Left lung (tissue), 10 donors: ENCODE results near the gene TMED10. TPM values are rescaled to one million over a fixed set of nuclear protein-coding genes. Genes with fewer than 3 reads are reported as not detected.
A peak's percentile ranks its signal among the peaks of the same experiment; 100 is the strongest.

ENCODE experiments used
- ATAC-seq: fragments of 200-7000 bp; cut with Tn5 transposase; one replicate; pipeline ENCODE4 v1.9.1; 2020; ENCODE audit warnings: moderate library complexity
- DNase-seq, 4 donors: peaks; one replicate each; pipeline ENCODE4 v3.0.0-alpha.2; 2013 to 2020
- H3K27ac ChIP-seq, 2 donors: fragments of 200-600 bp; sonication (generic) in 1 of 2; one replicate each; pipeline versions ENCODE4 v1.5.0 to v1.8.0; 2020 to 2021
- H3K27me3 ChIP-seq, 2 donors: fragments of 200-600 bp; sonication (generic) in 1 of 2; one replicate each; pipeline versions ENCODE4 v1.5.0 to v1.8.0; 2020 to 2021
- H3K36me3 ChIP-seq, 2 donors: fragments of 200-600 bp; sonication (generic) in 1 of 2; one replicate each; pipeline versions ENCODE4 v1.5.0 to v1.8.0; 2020 to 2021
- H3K4me1 ChIP-seq, 2 donors: fragments of 200-600 bp; one replicate each; pipeline ENCODE4 v1.8.0; 2021
- H3K4me3 ChIP-seq, 2 donors: fragments of 200-600 bp; sonication (generic) in 1 of 2; one replicate each; pipeline versions ENCODE4 v1.5.0 to v1.8.0; 2020 to 2021; ENCODE audit warnings: mild to moderate bottlenecking in 1 of 2
- H3K9me3 ChIP-seq, 2 donors: fragments of 200-600 bp; sonication (generic) in 1 of 2; one replicate each; pipeline versions ENCODE4 v1.5.0 to v1.8.0; 2020 to 2021
- intact Hi-C, 2 donors: fragments of 100-400 bp; cut with DNase I; formaldehyde crosslinking; loops; one replicate each; pipeline versions ENCODE4 v1.11.2 to v1.14.2; 2022
- polyA plus RNA-seq, 6 donors: library from polyadenylated mRNA; unstranded; fragments of 120-200 nt; gene quantifications; one replicate each; pipeline ENCODE4 v1.2.1, GENCODE V29; 2013; ENCODE audit not compliant: insufficient read length in 6 of 6
- total RNA-seq, 2 donors: library from RNA; stranded (reverse); fragmentation: NEBNext Ultra II Directional; extraction: Animal tissue kit (Norgen Biotek cat#: 25700); gene quantifications; one replicate each; pipeline ENCODE4 v1.2.1, GENCODE V29; 2021
- TF ChIP-seq, protein P1 (sequence below), 2 donors: fragments of 200-600 bp; sonication (generic) in 1 of 2; IDR thresholded peaks; one replicate each; pipeline versions ENCODE4 v1.5.0 to v1.8.0; 2021; ENCODE audit warnings: antibody characterized with exemption in 2 of 2
- donor health status: DM: no; HTN: yes; CAD: no.
- donor health status: DM: no; HTN: no; CAD: no.

TMED10 gene
- total and polyA plus RNA-seq, 8 donors, result 171 to 391 (median 197) TPM

- Histone ChIP-seq H3K4me1 (peaks cover 0 to 35% of the 10 kb centered on the region in 2 donors), H3K27ac (peak overlapping the region in 1 of 2 donors; percentile 90), H3K27me3 (no peaks in the 10 kb centered on the region), H3K4me3 (no peak overlapping the region), H3K36me3 (no peaks in the 10 kb centered on the region), H3K9me3 (no peaks in the 10 kb centered on the region)
- ATAC-seq, result peak; percentile 69
- peak in 1 of 4 donors; percentile 46 for DNase-seq
- intact Hi-C loops, result loop anchor here in 1 of 2 donors (10.0 kb wide), 1 partner anchor 46 kb away; no protein-coding TSS in a partner anchor
- TF ChIP-seq, protein P1, sequence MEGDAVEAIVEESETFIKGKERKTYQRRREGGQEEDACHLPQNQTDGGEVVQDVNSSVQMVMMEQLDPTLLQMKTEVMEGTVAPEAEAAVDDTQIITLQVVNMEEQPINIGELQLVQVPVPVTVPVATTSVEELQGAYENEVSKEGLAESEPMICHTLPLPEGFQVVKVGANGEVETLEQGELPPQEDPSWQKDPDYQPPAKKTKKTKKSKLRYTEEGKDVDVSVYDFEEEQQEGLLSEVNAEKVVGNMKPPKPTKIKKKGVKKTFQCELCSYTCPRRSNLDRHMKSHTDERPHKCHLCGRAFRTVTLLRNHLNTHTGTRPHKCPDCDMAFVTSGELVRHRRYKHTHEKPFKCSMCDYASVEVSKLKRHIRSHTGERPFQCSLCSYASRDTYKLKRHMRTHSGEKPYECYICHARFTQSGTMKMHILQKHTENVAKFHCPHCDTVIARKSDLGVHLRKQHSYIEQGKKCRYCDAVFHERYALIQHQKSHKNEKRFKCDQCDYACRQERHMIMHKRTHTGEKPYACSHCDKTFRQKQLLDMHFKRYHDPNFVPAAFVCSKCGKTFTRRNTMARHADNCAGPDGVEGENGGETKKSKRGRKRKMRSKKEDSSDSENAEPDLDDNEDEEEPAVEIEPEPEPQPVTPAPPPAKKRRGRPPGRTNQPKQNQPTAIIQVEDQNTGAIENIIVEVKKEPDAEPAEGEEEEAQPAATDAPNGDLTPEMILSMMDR (IDR thresholded peaks at IDR 0.05), result no peak
Measured at GRCh38 chr14:75188520-75189268, 12.3 kb upstream of the TMED10 start.

DNA sequence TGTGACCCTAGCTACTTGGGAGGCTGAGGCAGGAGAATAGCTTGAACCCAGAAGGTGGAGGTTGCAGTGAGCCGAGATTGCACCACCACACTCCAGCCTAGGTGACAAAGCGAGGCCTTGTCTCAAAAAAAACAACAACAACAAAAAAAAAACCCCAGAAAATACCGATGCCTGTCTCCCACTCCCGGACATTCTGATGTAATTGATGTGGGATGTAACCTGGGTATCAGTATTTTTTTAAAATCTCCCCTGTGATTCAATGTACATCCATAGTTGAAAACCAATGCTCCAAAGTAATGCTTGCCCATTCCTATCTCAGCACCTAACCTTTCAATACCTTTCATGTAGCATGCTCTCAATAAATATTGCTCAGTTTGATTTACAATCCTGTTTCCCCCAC lies 11.7 kb upstream of the TMED10 start:
- H3K36me3 ChIP-seq, result no peaks in the 10 kb centered on the region
- no peak overlapping the region for H3K4me3 ChIP-seq
- no peaks in the 10 kb centered on the region for H3K27me3 ChIP-seq
- TF ChIP-seq, protein P1 (IDR thresholded peaks at IDR 0.05), result no peak
- peak overlapping the region in 1 of 2 donors; percentile 90 for H3K27ac ChIP-seq
- H3K4me1 ChIP-seq, result peaks cover 4 to 41% of the 10 kb centered on the region in 2 donors
- no peaks in the 10 kb centered on the region for H3K9me3 ChIP-seq
- DNase-seq, result no peak
- intact Hi-C loops, result loop anchor here in 1 of 2 donors (10.0 kb wide), 1 partner anchor 47 kb away; no protein-coding TSS in a partner anchor
- ATAC-seq, result no peak

GRCh38 chr14:75186953-75187352 lies 10.5 kb upstream of the TMED10 start:
- peaks cover 12 to 53% of the 10 kb centered on the region in 2 donors for H3K4me1 ChIP-seq
- H3K4me3 ChIP-seq, result no peak overlapping the region
- intact Hi-C loops, result loop anchor here in 1 of 2 donors (10.0 kb wide), 1 partner anchor 48 kb away; no protein-coding TSS in a partner anchor
- no peaks in the 10 kb centered on the region for H3K9me3 ChIP-seq
- no peak for ATAC-seq
- H3K36me3 ChIP-seq, result no peaks in the 10 kb centered on the region
- no peak for DNase-seq
- H3K27ac ChIP-seq, result no peak overlapping the region
- TF ChIP-seq, protein P1 (IDR thresholded peaks at IDR 0.05), result no peak
- no peaks in the 10 kb centered on the region for H3K27me3 ChIP-seq

- Histone ChIP-seq H3K9me3 (no peaks in the 10 kb centered on the region), H3K27ac (no peak overlapping the region), H3K27me3 (no peaks in the 10 kb centered on the region), H3K36me3 (no peaks in the 10 kb centered on the region), H3K4me1 (peaks cover 12 to 68% of the 10 kb centered on the region in 2 donors), H3K4me3 (no peak overlapping the region)
- TF ChIP-seq, protein P1 (IDR thresholded peaks at IDR 0.05), result no peak
- intact Hi-C loops, result loop anchor here in 1 of 2 donors (10.0 kb wide), 1 partner anchor 49 kb away; no protein-coding TSS in a partner anchor
- no peak for ATAC-seq
- no peak for DNase-seq
Measured at GRCh38 chr14:75185251-75186040, 9.0 kb upstream of the TMED10 start.

DNA sequence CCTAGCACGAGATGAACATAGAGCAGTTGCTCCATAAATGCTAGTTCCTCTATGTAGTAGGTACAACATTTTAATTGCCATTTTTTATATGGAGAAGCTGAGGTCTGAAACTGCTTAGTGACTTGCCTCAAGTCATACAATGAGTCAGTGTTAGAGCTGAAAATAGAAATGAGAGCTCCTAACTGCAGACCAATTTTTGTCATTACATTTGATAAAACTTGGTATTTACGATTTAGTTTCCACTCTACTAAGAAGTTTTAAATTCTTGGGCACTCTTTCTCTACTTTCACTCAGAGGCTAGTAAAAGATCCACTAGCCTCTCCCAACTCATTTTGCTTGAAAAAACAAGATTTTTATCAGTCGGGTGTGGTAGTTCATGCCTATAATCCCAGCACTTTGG lies 8.1 kb upstream of the TMED10 start:
- Histone ChIP-seq H3K4me1 (peaks cover 12 to 63% of the 10 kb centered on the region in 2 donors), H3K4me3 (no peak overlapping the region), H3K27ac (peak overlapping the region in 1 of 2 donors; percentile 30), H3K36me3 (no peaks in the 10 kb centered on the region), H3K9me3 (no peaks in the 10 kb centered on the region), H3K27me3 (no peaks in the 10 kb centered on the region)
- no peak for DNase-seq
- ATAC-seq, result peak; percentile 38
- TF ChIP-seq, protein P1 (IDR thresholded peaks at IDR 0.05), result no peak
- intact Hi-C loops, result loop anchor here in 1 of 2 donors (10.0 kb wide), 1 partner anchor 50 kb away; no protein-coding TSS in a partner anchor
